ACHN (cell line): ENCODE measurements around the gene RNPS1.
A peak's percentile ranks its signal among the peaks of the same experiment; 100 is the strongest.

Experiments
- DNase-seq: peaks from one replicate; pipeline ENCODE4 v3.0.0-alpha.2; 2015
- in situ Hi-C: cut with HindIII; loops from 2 replicates; pipeline ENCODE4 v1.10.0; 2017; ENCODE audit warnings: low sequenced_read_pairs, low pct_ligation_motif_present, low pct_unique_long_range_greater_than_20kb

The RNPS1 gene, protein sequence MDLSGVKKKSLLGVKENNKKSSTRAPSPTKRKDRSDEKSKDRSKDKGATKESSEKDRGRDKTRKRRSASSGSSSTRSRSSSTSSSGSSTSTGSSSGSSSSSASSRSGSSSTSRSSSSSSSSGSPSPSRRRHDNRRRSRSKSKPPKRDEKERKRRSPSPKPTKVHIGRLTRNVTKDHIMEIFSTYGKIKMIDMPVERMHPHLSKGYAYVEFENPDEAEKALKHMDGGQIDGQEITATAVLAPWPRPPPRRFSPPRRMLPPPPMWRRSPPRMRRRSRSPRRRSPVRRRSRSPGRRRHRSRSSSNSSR

DNA sequence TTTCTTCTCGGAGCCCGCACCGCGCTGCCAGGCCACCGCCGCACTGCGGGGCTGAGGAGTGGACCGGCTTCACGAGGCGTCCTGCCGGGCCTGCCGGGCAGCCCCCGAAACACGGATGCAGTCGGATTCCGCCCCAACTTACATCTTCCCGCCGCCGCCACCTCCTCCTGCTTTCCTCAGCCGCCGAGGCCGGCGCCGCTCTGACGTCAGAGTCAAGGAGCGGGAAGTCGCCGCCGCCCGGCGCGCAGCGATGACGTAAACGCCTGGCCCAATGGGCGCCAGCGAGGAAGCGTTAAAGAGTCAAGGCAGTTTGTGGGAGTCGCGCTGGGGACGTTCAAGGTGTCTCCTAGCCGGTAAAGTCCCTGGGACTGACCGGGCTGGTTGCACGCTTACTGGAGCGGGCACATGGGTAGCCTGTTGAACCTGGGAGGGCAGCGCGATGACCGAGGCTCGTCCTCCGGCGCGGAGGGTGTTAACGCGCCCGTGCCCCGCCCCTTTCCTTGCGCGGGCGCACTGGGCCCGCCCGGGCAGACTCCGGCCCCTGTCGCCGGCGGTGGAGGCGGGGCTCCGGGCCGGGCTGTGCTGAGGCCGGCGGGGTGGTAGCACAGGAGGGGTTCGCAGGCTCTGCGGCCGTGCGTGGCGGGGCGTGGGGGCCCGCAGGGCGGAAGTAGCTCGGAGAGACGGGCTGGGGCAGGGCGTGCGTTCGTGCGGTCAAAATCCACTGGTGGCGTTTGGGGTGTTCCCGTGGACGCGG, at the start of gene RNPS1:
Gene RNPS1 (minus strand): TSS at position 214 of the 754 bp plus-strand sequence. CDS start 3,483 bp downstream, outside the sequence.
- peak; percentile 98 for DNase-seq
- in situ Hi-C loops, result no loop called here

GRCh38 chr16:2317231-2318020, 49.5 kb upstream of the RNPS1 start:
- DNase-seq, result no peak
- in situ Hi-C loops, result no loop called here

GRCh38 chr16:2308089-2308962, 40.4 kb upstream of the RNPS1 start:
- no peak for DNase-seq
- in situ Hi-C loops, result no loop called here

DNA sequence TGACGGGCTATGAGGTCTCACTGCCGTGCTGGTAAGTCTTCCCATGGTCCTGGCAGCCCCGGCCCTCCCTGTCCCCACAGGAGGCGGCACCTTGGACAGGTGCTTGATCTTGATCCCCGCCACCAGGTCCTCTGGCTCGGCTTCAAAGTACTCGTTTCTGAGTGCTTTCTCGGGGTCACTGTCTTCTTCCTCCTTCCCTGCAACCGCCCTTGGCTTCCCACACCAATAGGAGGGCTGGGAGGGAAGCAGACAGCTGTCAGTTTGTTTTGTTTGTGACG, 31.9 kb upstream of the RNPS1 start:
- DNase-seq, result no peak
- in situ Hi-C loops, result no loop called here

DNA sequence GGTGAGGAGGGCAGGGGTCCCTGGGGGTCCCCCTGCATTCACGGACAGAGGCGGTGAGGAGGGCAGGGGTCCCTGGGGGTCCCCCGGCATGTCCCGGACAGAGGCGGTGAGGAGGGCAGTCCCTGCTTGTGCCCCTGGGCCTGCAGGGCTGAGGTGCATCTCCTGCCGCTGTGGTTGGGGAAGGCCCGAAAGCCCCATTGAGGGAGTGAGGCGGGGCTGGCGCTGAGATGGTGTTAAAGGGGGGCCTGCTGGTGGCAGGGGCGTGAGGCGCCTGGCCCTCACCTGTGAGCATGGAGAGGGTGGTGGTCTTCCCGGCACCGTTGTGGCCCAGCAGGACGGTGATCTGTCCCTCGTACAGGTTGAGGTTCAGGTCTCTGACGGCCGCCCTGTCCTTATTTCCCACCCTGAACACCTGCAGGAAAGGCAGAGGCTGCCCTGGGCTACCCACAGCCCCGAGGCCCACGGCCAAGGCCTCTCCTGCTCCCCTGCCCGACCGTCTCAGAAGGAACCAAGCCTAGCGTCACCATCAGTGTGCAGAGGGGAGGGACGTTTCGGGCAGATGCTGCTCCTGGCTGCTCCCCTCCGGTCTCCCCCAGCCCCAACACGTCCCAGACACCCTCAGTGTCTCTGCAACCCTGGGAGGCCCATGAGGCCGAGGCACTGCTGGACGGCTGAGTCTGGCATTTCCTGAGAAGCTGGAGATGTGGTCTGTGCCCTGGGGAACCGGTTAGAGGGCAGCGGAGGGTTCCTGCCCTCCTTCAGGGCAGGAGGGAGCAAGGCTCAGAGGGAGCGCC, 31.4 kb upstream of the RNPS1 start:
- no peak for DNase-seq
- in situ Hi-C loops, result no loop called here

GRCh38 chr16:2298621-2299020, 30.7 kb upstream of the RNPS1 start:
- in situ Hi-C loops, result no loop called here
- DNase-seq, result no peak

DNA sequence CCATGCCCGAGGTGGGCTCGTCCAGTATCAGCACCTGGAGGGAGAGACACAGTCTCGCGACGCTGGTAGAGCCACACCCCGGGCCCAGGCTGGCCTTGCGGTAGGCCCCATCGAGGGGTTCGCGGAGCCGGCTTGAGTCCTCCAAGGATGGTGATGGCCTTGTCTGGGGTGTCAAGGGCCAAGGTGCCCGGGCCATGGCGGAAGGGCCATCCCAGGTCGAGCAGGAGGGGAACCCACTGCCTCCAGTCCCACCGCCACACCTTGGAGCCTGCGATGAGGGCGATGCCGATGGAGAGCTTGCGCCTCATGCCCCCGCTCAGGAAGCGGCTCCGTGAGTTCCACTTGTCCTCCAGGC, 29.6 kb upstream of the RNPS1 start:
- in situ Hi-C loops, result no loop called here
- DNase-seq, result no peak

DNA sequence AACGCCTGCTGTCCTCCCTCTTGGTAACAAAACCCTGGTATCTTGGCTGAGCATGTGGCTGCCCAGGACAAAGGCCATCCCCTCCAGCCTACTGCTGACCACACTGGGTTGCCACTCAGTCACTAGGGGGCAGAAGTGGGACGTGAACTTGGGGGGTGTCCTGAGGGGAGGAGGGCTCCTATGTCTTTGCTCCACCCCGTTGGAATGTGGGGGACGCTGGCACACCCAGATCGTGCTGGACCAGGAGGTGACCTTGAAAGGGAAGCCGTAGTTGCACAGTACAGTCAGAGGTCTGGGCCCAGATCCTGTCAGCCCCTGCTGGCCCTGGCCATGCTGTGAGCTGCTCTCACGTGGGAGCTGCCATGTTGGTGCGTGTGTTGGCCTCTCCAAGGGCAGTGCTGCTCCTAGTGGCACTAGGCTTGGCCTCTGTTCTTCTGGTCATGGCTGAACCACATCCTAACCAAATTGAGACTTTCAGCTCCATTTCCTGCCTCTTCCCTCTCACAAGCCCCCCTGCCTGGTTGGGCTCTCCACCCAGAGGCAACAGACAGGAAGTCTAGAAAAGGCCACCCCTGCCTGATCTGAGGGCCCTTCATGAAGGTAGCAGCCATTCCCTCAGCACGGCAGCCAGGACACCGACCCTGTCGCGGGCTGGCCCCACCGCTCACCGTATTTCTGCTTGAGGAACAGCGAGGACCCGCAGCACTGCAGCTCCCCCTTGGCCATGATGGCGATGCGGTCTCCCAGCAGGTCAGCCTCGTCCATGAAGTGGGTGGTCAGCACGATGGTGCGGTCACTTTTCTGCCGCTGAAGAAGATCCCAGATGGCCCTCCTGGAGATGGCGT, 29.0 kb upstream of the RNPS1 start:
- in situ Hi-C loops, result no loop called here
- DNase-seq, result peak; percentile 45

- in situ Hi-C loops, result no loop called here
- no peak for DNase-seq
These were observed 27.3 kb upstream of the RNPS1 start for GRCh38 chr16:2295056-2295798.

GRCh38 chr16:2292221-2292620, 24.3 kb upstream of the RNPS1 start:
- in situ Hi-C loops, result no loop called here
- no peak for DNase-seq

GRCh38 chr16:2289282-2289681, 21.4 kb upstream of the RNPS1 start:
- no peak for DNase-seq
- in situ Hi-C loops, result no loop called here

- in situ Hi-C loops, result no loop called here
- DNase-seq, result no peak
These were observed 20.8 kb upstream of the RNPS1 start for GRCh38 chr16:2288726-2289125.

DNA sequence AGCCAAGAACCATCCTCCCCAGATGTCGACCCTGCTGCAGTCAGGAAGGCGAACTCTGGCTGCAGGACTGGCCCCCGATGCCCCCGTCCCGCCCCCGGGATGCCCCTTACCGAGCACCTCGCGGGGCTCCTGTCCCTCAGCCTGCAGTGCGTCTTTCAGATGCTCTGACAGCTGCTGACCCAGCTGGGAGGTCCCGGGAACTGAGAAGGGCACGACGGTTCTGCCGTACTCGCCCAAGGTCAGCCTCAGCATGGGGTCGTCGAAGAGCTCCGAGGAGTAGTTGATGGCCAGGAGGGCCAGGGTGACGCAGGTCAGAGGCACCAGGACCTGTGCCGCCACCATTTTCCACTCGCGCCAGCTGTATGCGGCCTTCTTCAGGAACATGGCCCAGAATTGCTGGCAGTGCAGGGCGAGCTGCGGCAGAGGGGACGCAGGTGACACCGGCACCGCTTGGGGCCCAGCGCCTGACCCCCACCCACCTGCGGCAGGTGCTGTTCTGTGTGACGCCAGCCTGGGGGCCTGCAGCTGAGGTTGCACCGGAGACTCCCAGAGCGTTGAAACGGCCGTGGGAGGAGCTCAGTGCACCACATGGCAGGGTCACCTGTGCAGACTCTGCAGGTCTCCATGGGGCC, 20.1 kb upstream of the RNPS1 start:
- in situ Hi-C loops, result no loop called here
- DNase-seq, result no peak

DNA sequence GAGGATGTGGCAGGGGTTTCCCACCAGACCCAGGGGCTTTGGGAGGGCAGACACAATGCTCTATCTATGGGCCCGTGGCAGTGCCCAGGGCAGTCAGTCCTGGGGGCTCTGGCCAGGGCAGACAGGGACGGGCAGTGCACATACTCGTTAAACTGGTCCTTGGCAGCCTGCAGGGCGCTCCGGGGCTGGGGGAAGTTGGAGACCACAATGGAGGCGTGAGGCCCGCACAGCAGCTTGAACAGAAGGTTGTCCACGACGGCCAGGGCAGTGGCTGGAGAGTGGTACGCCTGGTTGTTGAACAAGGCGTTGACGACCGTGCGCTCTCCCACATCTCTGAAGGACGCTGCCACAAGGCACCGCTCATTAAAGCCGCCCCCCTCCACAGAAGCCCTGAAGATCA, 18.6 kb upstream of the RNPS1 start:
- DNase-seq, result no peak
- in situ Hi-C loops, result no loop called here

- DNase-seq, result no peak
- in situ Hi-C loops, result no loop called here
These were observed 17.8 kb upstream of the RNPS1 start for GRCh38 chr16:2285731-2286191.
